Testis (tissue), 3 donors: ENCODE measurements around the gene LYRM7. TPM values are rescaled to one million over a fixed set of nuclear protein-coding genes. Genes with fewer than 3 reads are reported as not detected.
A peak's percentile ranks its signal among the peaks of the same experiment; 100 is the strongest.

Experiments
- DNase-seq: peaks from one replicate; pipeline ENCODE4 v3.0.0-alpha.2; 2019
- H3K27ac ChIP-seq, 2 donors: fragments of 200-600 bp; sonication (generic); one replicate each; pipeline ENCODE4 v1.5.1; 2019
- H3K27me3 ChIP-seq: fragments of 200-600 bp; sonication (generic); one replicate; pipeline ENCODE4 v1.5.1; 2019
- H3K36me3 ChIP-seq: fragments of 200-600 bp; sonication (generic); one replicate; pipeline ENCODE4 v1.5.1; 2017; ENCODE audit warnings: low read depth; ENCODE audit errors: missing control alignments
- H3K4me1 ChIP-seq: fragments of 200-600 bp; sonication (generic); one replicate; pipeline ENCODE4 v1.5.1; 2019
- H3K4me3 ChIP-seq, 2 donors: fragments of 200-600 bp; sonication (generic); one replicate each; pipeline ENCODE4 v1.5.1; 2017 to 2019
- H3K9me3 ChIP-seq: fragments of 200-600 bp; sonication (generic); one replicate; pipeline ENCODE4 v1.5.1; 2017
- CTCF ChIP-seq, 3 experiments: fragments of 450-650 bp in 2 of 3; fragments of 200-600 bp in 1 of 3; sonication (generic) in 1 of 3; IDR thresholded peaks; one replicate each; pipeline ENCODE4 v1.5.1; 2016 to 2019; ENCODE audit warnings: antibody characterized with exemption in 3 of 3, mild to moderate bottlenecking in 2 of 3, moderate library complexity in 1 of 3
- POLR2A ChIP-seq: fragments of 450-650 bp; IDR thresholded peaks from one replicate; pipeline ENCODE4 v1.6.1; 2017; ENCODE audit warnings: antibody characterized with exemption, mild to moderate bottlenecking, moderate library complexity
- whole genome bisulfite sequencing, 2 donors: methylation state at CpG; one replicate each; pipeline ENCODE4 v1.1.5; 2018; 5-methylcytosine and 5-hydroxymethylcytosine counted together
- intact Hi-C: fragments of 100-400 bp; cut with DNase I; formaldehyde crosslinking; loops from one replicate; pipeline ENCODE4 v1.15.1; 2023; ENCODE audit warnings: low total_unique reads
- polyA plus RNA-seq: library from polyadenylated mRNA; stranded (reverse); fragments of 350-450 nt; fragmentation: Illumina TruSeq; extraction: RNeasy Lipid Tissue Mini Kit (QIAGEN cat#74804); gene quantifications from one replicate; pipeline ENCODE4 v1.2.3, GENCODE V29; 2014; ENCODE audit warnings: low read depth, low replicate concordance; ENCODE audit not compliant: insufficient read depth
- total RNA-seq, 2 donors: library from RNA; depleted of rRNA; stranded (reverse); fragments of >200 nt; gene quantifications; one replicate each; pipeline ENCODE4 v1.2.3, GENCODE V29; 2016

The LYRM7 gene
- total and polyA plus RNA-seq, 3 donors from 2014 or later = 12.1 to 14.4 (median 13.2) TPM

- TF ChIP-seq POLR2A = no peak
- TF ChIP-seq CTCF (IDR thresholded peaks at IDR 0.05) = no peak
- WGBS, 2 donors = 58 to 75% methylated on average over 6 of the region's 6 CpGs
- Histone ChIP-seq H3K27ac (peak overlapping the region; percentile 35 to 70), H3K27me3 (no peaks in the 10 kb centered on the region), H3K9me3 (no peaks in the 10 kb centered on the region), H3K36me3 (no peaks in the 10 kb centered on the region), H3K4me3 (no peak overlapping the region), H3K4me1 (peaks cover 8% of the 10 kb centered on the region)
- DNase-seq = peak; percentile 77
- intact Hi-C loops = no loop called here
Observed at GRCh38 chr5:131224387-131225201, 53.9 kb downstream of the LYRM7 start.

GRCh38 chr5:131225282-131225974 is 54.7 kb downstream of the LYRM7 start:
- DNase-seq = no peak
- Histone ChIP-seq H3K27me3 (no peaks in the 10 kb centered on the region), H3K4me3 (no peak overlapping the region), H3K4me1 (peaks cover 8% of the 10 kb centered on the region), H3K9me3 (no peaks in the 10 kb centered on the region), H3K27ac (peak overlapping the region; percentile 35 to 70), H3K36me3 (no peaks in the 10 kb centered on the region)
- intact Hi-C loops = no loop called here
- 63 to 89% methylated on average over 4 of the region's 4 CpGs for WGBS, 2 donors
- TF ChIP-seq CTCF (IDR thresholded peaks at IDR 0.05) = no peak
- no peak for TF ChIP-seq POLR2A

- Histone ChIP-seq H3K4me1 (peaks cover 8% of the 10 kb centered on the region), H3K27me3 (no peaks in the 10 kb centered on the region), H3K4me3 (no peak overlapping the region), H3K36me3 (no peaks in the 10 kb centered on the region), H3K27ac (no peak overlapping the region), H3K9me3 (no peaks in the 10 kb centered on the region)
- intact Hi-C loops = no loop called here
- no peak for DNase-seq
- TF ChIP-seq CTCF (IDR thresholded peaks at IDR 0.05) (no peak), POLR2A (no peak)
- WGBS, 2 donors = 70 to 83% methylated on average over 2 of the region's 2 CpGs
Observed at GRCh38 chr5:131226899-131227298, 56.2 kb downstream of the LYRM7 start.

GRCh38 chr5:131228646-131229045 is 57.9 kb downstream of the LYRM7 start:
- Histone ChIP-seq H3K36me3 (no peaks in the 10 kb centered on the region), H3K4me1 (peaks cover 8% of the 10 kb centered on the region), H3K9me3 (no peaks in the 10 kb centered on the region), H3K27ac (no peak overlapping the region), H3K4me3 (no peak overlapping the region), H3K27me3 (no peaks in the 10 kb centered on the region)
- intact Hi-C loops = no loop called here
- 80 to 86% methylated on average over 1 of the region's 1 CpG for WGBS, 2 donors
- peak; percentile 26 for DNase-seq
- TF ChIP-seq POLR2A (no peak), CTCF (IDR thresholded peaks at IDR 0.05) (no peak)
